ENCODE results near the gene PAGR1.

GRCh38 chr16:29848420-29849297 lies 32.7 kb downstream of the PAGR1 start:
- TF ChIP-seq EZH2 (IDR thresholded peaks at IDR 0.05; ENCODE audit: borderline replicate concordance, low read depth, low read length) (no peak), SMAD4 (CRISPR knock-in tag; conservative IDR thresholded peaks at IDR 0.05) (no peak), ATF2 (CRISPR knock-in tag; IDR thresholded peaks at IDR 0.05) (no peak), TCF7L2 (IDR thresholded peaks at IDR 0.05; ENCODE audit: low read depth, low read length) (no peak), SMARCC2 (IDR thresholded peaks at IDR 0.05; ENCODE audit: low read depth) (no peak), BDP1 (IDR thresholded peaks at IDR 0.05; ENCODE audit: insufficient read depth, insufficient read length) (no peak)

Measured in K562 (cell line).